ENCODE measurements around the gene ADH1B. TPM values are rescaled to one million over a fixed set of nuclear protein-coding genes. Genes with fewer than 3 reads are reported as not detected.

Gene ADH1B
- not detected in 5 replicates for total RNA-seq (2022; extraction: Qiagen RNA extraction; ENCODE audit: low read depth)

GRCh38 chr4:99321241-99322191 lies at the start of gene ADH1B:
Gene ADH1B, minus strand, starts transcription at chr4:99321401. Its CDS starts 70 bp downstream, at chr4:99321331.

DNA sequence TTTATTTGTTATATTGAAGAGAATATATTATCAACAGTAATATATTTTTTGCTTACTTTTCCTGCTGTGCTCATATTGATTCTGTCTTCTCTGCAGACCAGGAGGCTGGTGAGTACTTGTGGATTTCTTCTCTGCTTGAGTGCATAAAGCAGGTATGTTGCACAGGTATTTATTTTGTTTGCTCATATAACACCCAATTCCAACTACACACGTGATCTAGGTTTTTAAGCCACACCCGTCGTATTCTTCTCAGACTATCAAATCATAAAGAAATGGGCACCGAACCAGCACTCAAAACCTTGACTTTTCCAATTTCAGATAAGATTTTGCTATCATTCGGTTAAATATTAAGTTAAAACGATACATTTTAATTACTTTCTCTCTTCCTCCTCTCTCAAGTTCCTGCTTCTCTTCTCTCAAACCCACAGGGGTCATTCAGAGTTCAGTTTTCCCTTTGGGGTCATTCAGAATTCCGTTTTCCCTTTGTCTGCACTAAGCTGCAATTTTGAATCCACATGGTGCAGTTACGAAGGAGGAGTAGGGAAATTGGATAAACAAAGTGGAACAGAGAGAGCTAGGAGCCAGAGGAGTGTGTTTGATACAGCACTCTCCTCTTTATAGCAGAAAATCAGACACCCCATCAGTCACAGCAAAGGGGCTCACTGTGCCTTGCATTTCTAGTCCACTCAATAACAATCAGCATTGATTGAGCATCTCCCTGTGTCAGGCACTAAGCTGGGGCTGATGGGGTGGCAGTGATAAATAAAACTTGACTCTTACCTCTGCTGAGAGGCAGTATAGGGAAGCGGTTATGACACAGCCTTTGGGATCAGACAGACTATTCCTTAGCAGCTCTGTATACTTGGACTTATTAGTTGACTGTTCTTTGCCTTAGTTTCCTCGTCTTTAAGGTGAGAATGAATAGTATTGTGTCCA lies 31.7 kb upstream of the ADH1B start, which contains the start of gene ADH1C:
ADH1C (minus strand) TSS at position 145 of the 936 bp plus-strand sequence; CDS start at position 74, 71 bp downstream.

GRCh38 chr4:99290848-99291786 lies 30.1 kb downstream of the ADH1B start, which contains the start of gene ADH1A:
Gene ADH1A, minus strand, starts transcription at chr4:99290985. Its CDS starts 71 bp downstream, at chr4:99290914.

Other genes with a start within 250 kb of the ADH1B start
- gene ADH5, start 232.6 kb downstream of the ADH1B start, total RNA-seq (2022; extraction: Qiagen RNA extraction; ENCODE audit: low read depth) = 101 to 136 TPM (median 114 TPM) in 5 replicates
- gene ADH4, start 177.1 kb downstream of the ADH1B start, total RNA-seq (2022; extraction: Qiagen RNA extraction; ENCODE audit: low read depth) = not detected in 5 replicates
- 0.09 TPM in 1 of 5 replicates, not detected in the others for gene ADH6, start 102.2 kb downstream of the ADH1B start, total RNA-seq (2022; extraction: Qiagen RNA extraction; ENCODE audit: low read depth)
- not detected in 5 replicates for gene ADH1A, start 30.4 kb downstream of the ADH1B start, total RNA-seq (2022; extraction: Qiagen RNA extraction; ENCODE audit: low read depth)
- gene ADH1C, start 31.3 kb upstream of the ADH1B start, total RNA-seq (2022; extraction: Qiagen RNA extraction; ENCODE audit: low read depth) = 0.35 TPM in 1 of 5 replicates, not detected in the others
- not detected in 5 replicates for gene ADH7, start 113.9 kb upstream of the ADH1B start, total RNA-seq (2022; extraction: Qiagen RNA extraction; ENCODE audit: low read depth)
- gene C4orf17, start 189.6 kb upstream of the ADH1B start, total RNA-seq (2022; extraction: Qiagen RNA extraction; ENCODE audit: low read depth) = not detected in 5 replicates
- 3.6 to 5.6 TPM (median 4.1 TPM) in 5 replicates for gene TRMT10A, start 242.6 kb upstream of the ADH1B start, total RNA-seq (2022; extraction: Qiagen RNA extraction; ENCODE audit: low read depth)

All from A549 treated with RU486 at 1 μM for 4 hours (cell line).